Right lobe of liver (tissue), 4 donors: ENCODE measurements around the gene CDX2.

Source experiments
- POLR2A ChIP-seq: fragments of 450-650 bp; IDR thresholded peaks from one replicate; pipeline ENCODE4 v1.6.1; 2017; ENCODE audit warnings: antibody characterized with exemption, mild to moderate bottlenecking
- TF ChIP-seq, protein P1 (sequence below), 4 donors: fragments of 200-600 bp in 3 of 4; fragments of 450-650 bp in 1 of 4; IDR thresholded peaks; one replicate each; pipeline versions ENCODE4 v1.5.1 to v1.8.0; 2016 to 2022; ENCODE audit warnings: antibody characterized with exemption in 4 of 4, mild to moderate bottlenecking in 2 of 4
- donor health status: DM: no; HTN: no; CAD: no.
- donor health status: DM: no; HTN: no; CAD: no.
- donor health status: DM: no; HTN: yes; CAD: no.

GRCh38 chr13:27911521-27911920 lies 57.6 kb downstream of the CDX2 start:
- TF ChIP-seq, protein P1, sequence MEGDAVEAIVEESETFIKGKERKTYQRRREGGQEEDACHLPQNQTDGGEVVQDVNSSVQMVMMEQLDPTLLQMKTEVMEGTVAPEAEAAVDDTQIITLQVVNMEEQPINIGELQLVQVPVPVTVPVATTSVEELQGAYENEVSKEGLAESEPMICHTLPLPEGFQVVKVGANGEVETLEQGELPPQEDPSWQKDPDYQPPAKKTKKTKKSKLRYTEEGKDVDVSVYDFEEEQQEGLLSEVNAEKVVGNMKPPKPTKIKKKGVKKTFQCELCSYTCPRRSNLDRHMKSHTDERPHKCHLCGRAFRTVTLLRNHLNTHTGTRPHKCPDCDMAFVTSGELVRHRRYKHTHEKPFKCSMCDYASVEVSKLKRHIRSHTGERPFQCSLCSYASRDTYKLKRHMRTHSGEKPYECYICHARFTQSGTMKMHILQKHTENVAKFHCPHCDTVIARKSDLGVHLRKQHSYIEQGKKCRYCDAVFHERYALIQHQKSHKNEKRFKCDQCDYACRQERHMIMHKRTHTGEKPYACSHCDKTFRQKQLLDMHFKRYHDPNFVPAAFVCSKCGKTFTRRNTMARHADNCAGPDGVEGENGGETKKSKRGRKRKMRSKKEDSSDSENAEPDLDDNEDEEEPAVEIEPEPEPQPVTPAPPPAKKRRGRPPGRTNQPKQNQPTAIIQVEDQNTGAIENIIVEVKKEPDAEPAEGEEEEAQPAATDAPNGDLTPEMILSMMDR (IDR thresholded peaks at IDR 0.05) = no peak
- TF ChIP-seq POLR2A = no peak
